H7 (cell line): ENCODE data around the gene FAM228B. TPM values are rescaled to one million over a fixed set of nuclear protein-coding genes. Genes with fewer than 3 reads are reported as not detected.

Experiments used
- DNase-seq: peaks from one replicate; pipeline ENCODE4 v3.0.0; 2012
- H3K27me3 ChIP-seq: 2 replicates; pipeline ENCODE4 v1.6.0; 2011; ENCODE audit warnings: mild to moderate bottlenecking, low read length; ENCODE audit not compliant: control insufficient read depth, insufficient read depth
- H3K36me3 ChIP-seq: replicated peaks from 2 replicates; pipeline ENCODE4 v1.5.1; 2011; ENCODE audit warnings: low read length; ENCODE audit not compliant: control insufficient read depth, insufficient read depth
- H3K4me3 ChIP-seq: 2 replicates; pipeline ENCODE4 v1.5.1; 2011; ENCODE audit warnings: low read depth, mild to moderate bottlenecking, control low read depth, low read length, moderate library complexity; ENCODE audit not compliant: insufficient read depth
- total RNA-seq: library from RNA; depleted of rRNA; stranded (reverse); fragments of >200 nt; shearing (Covaris generic); gene quantifications from 2 replicates; pipeline ENCODE4 v1.2.3, GENCODE V29; 2014; rRNA removed

Gene FAM228B
- total RNA-seq, 1 experiment from 2014 or later: 3.2 TPM

- Histone ChIP-seq H3K27me3 (no peaks in the 10 kb centered on the region), H3K4me3 (no peak overlapping the region)
- no peak for DNase-seq
These were observed 86.3 kb downstream of the FAM228B start for GRCh38 chr2:24209389-24210105.

DNA sequence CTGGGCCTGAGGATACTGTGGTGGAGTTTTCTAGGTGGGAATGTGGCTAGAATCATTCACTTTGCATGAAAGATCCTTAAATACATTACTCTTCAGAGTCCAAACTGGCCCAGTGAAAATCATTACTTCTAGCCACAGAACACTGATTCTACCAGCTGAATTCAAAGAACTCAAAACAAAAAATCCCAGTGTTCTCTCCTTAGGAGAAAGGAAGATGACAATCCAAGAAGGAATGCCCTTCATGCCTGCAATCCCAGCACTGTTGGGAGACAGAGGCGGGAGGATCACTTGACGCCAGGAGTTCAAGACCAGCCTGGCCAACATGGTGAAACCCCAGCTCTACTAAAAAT, 86.8 kb downstream of the FAM228B start:
- Histone ChIP-seq H3K27me3 (no peaks in the 10 kb centered on the region), H3K36me3 (no peaks in the 10 kb centered on the region; the same call in 1 of the 2 replicates)

More at GRCh38 chr2:24209389-24210105, 86.3 kb downstream of the FAM228B start:
- no peaks in the 10 kb centered on the region; the same call in 1 of the 2 replicates for H3K36me3 ChIP-seq

DNA sequence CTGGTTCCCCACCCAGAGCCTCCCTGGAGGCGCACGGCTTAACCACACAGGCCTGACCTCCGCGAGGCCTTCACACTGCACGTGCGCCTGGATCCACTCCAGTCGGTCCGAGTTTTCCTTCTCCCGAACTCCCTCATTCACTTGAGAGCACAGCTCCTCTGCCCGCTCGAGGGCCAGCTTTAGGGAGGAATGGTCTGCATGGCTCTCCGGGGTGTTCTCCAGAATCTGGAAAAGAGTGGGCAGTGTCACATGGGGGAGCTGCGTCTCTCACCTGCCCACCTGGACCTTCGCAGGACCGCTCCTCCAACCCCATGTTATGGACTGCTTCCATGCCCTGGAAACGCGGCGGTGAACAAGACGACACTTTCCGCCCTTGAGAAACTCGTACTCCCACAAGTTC, 87.5 kb downstream of the FAM228B start:
- Histone ChIP-seq H3K27me3 (no peaks in the 10 kb centered on the region), H3K4me3 (no peak overlapping the region), H3K36me3 (no peaks in the 10 kb centered on the region; the same call in 1 of the 2 replicates)
- no peak for DNase-seq

More for the DNA sequence above, 86.8 kb downstream of the FAM228B start:
- DNase-seq: no peak
- no peak overlapping the region for H3K4me3 ChIP-seq

- H3K27me3 ChIP-seq: no peaks in the 10 kb centered on the region
- no peak for DNase-seq
- H3K36me3 ChIP-seq: no peaks in the 10 kb centered on the region; the same call in 1 of the 2 replicates
- no peak overlapping the region for H3K4me3 ChIP-seq
These were observed 88.1 kb downstream of the FAM228B start for GRCh38 chr2:24211408-24211807.

DNA sequence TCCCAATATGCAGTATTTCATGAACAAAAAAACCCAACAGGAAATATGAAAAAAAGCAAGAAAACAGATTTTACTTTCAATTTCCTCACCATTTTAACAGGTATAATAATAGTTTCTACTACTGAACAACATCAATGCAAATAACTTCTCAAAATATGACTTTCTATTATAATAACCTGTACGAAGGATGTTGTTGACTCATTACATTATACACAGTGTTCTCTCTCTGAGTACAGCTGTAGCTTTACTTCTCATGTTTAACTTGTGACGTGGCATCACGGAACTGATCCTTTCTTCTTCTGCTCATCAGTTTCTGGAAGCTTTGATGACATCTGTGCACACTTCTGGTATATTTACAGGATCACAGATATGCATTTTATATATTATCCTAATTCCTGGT, 91.6 kb downstream of the FAM228B start:
- DNase-seq: no peak
- Histone ChIP-seq H3K36me3 (no peaks in the 10 kb centered on the region), H3K4me3 (no peak overlapping the region), H3K27me3 (no peaks in the 10 kb centered on the region)

Other genes with a start within 250 kb of the FAM228B start
- gene ATAD2B, start 196.3 kb upstream of the FAM228B start, total RNA-seq: 9.5 and 11.4 TPM in 2 replicates
- 16.6 and 18.8 TPM in 2 replicates for gene UBXN2A, start 183.0 kb upstream of the FAM228B start, total RNA-seq
- gene MFSD2B, start 113.4 kb upstream of the FAM228B start, total RNA-seq: 0.11 and 0.21 TPM in 2 replicates
- gene WDCP, start 76.1 kb upstream of the FAM228B start, total RNA-seq: 21.8 and 22.8 TPM in 2 replicates
- gene FKBP1B, start 73.7 kb upstream of the FAM228B start, total RNA-seq: 40.5 and 43.5 TPM in 2 replicates
- gene SF3B6, start 47.1 kb upstream of the FAM228B start, total RNA-seq: 125 and 181 TPM in 2 replicates
- gene TP53I3, start 38.6 kb upstream of the FAM228B start, total RNA-seq: 21.1 and 34.1 TPM in 2 replicates
- not detected in 2 replicates for gene PFN4, start 135 bp upstream of the FAM228B start, total RNA-seq
- 0.14 and 0.18 TPM in 2 replicates for gene FAM228A, start 51.6 kb downstream of the FAM228B start, total RNA-seq
- gene ITSN2, start 237.1 kb downstream of the FAM228B start, total RNA-seq: 10.3 and 14.4 TPM in 2 replicates